Epidermal melanocyte (primary cell): Measurements from ENCODE around the gene TENT4B.

ENCODE experiments used
- DNase-seq: peaks from one replicate; pipeline ENCODE4 v3.0.0; 2011; ENCODE audit warnings: low spot score; ENCODE audit not compliant: insufficient read length

Gene TENT4B

GRCh38 chr16:50195276-50195675, 42.2 kb downstream of the TENT4B start:
- no peak for DNase-seq

DNA sequence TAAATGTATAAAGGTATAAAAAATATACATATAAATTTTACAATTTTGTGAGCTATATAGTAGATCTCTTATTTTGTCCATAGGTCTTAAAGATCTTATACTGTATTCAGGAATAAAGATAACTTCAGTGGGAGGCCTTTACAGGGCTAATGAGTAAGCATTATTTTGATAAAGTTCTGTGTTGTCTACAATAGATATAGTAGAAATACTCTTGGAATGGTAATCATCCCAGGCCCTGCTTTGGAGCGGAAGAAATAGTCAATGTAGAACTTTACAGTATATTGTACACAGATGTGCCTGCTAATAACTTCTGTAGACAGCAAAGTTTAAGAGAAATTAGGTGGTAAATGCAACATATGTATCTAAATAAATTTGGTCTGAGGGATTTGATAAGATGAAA, 42.6 kb downstream of the TENT4B start:
- no peak for DNase-seq

- no peak for DNase-seq
Measured at GRCh38 chr16:50197582-50197981, 44.5 kb downstream of the TENT4B start.

DNA sequence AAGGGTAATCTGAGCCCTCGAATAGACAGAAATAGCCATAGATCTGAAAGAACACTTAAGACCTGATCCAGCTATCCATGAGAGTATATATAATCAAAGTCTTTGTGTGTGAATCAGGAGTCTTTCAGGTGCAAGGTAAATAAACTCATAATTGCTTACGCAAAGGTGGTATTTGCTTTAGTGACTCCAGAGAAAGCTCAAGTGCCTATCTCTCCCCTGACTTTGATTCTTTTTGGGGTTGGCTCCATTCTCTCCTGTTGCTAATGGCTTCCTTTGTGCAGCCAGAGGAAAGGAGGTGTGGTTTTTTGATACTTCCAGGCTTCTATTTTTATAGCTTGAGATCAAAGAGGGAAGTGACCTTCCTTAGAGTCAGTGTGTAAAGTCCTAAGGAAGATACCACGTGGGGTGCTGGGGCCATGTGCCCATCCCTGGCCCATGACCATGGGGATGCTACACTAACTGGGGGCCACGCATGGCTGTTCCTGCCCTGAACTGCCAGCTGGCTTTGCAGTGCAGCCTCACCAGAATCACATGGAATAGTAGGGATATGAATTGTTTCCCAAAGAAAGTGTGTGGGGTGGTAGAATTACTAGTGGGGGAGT, 45.8 kb downstream of the TENT4B start:
- DNase-seq, result no peak

GRCh38 chr16:50201787-50202186, 48.7 kb downstream of the TENT4B start:
- no peak for DNase-seq

DNA sequence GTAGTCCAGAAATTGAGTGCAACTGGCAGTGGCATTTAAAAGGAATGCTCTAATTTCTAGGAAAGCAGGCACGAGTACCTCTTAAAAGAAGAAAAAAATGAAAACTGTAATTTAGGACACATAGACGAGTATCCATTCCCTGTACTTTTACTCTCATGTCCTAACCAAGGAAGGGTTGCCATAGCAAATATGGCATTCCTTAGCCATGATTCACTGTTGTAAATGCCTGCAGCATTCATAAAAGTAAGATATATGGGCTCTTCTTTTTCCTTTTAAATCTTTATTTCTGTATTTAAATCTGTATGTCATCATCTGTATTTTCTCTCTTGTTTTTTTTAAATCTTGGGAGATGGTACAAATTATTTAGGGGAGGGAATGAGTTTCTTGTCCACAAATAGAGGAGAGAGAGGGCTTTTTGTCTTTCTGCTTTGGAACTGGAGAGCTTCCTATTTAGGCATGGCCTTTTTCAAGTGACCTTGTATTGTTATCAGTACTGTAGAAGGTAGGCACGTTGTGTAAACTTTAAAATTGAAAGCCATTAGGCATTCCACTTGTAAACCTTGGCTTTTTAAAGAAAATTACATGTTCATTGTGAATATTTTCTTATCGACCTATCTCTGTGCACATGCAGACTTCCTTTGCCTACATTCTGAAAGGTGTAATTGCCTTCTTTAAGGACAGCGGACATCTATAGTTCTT, 50.0 kb downstream of the TENT4B start:
- peak; percentile 72 for DNase-seq

GRCh38 chr16:50203681-50204080, 50.6 kb downstream of the TENT4B start:
- DNase-seq, result no peak

DNA sequence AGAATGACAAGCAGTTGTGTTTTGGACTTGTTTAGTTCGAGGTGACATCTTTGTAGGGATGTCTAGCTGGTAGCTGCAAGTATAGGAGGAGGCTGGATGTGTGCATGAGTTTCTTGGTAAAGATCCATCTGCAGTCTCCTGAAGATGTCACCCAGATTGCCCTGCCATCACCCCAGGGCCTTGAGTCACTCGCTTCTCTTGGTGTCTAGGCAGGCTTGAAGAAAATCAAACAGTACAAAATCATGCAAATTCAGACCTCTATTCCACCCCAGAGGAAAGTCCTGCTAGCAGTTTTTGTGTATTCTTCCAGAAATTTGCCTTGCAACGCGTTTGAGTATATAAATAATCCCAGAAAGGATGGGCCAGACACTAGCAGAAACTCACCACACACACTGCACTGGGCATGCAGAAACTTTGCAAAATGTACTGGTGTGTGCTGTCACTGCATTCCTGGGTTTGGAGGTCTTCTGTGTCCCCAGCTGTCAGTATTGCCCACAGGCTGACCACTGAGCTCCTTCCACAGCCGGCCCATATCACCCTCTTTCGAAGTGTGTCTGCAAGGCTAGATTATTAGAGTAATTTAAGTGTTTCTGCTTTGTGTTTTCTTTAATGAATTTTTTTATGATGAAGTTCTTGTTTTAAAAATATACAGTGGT, 51.5 kb downstream of the TENT4B start:
- no peak for DNase-seq

- DNase-seq, result no peak
Measured at GRCh38 chr16:50207652-50208051, 54.5 kb downstream of the TENT4B start.

GRCh38 chr16:50208460-50208931, 55.4 kb downstream of the TENT4B start:
- DNase-seq, result no peak

GRCh38 chr16:50209546-50210265, 56.6 kb downstream of the TENT4B start:
- DNase-seq, result no peak

- DNase-seq, result peak; percentile 55
Measured at GRCh38 chr16:50210266-50211038, 57.3 kb downstream of the TENT4B start.

- no peak for DNase-seq
Measured at GRCh38 chr16:50213939-50214519, 60.9 kb downstream of the TENT4B start.

GRCh38 chr16:50215680-50216079, 62.6 kb downstream of the TENT4B start:
- no peak for DNase-seq

- no peak for DNase-seq
Measured at GRCh38 chr16:50216231-50216630, 63.1 kb downstream of the TENT4B start.

- no peak for DNase-seq
Measured at GRCh38 chr16:50219402-50219975, 66.4 kb downstream of the TENT4B start.

DNA sequence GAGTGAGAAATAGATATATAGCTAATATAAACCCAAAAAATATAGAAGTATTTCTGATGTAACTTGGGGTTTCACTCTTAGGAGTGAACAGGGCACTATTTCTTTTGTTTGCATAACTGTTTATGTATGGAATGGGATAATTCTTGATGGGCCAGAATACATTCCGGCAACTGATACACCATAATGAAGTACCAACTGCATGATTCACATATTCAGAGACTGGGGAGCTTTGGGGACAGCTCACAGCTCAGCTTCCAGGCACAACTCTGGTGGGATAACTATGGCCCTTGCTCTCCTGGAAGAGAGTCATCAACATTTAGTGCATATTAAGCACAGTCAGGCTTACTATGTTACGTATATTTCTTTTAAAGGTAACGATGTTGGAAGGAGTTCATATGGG, 71.2 kb downstream of the TENT4B start:
- DNase-seq, result no peak

DNA sequence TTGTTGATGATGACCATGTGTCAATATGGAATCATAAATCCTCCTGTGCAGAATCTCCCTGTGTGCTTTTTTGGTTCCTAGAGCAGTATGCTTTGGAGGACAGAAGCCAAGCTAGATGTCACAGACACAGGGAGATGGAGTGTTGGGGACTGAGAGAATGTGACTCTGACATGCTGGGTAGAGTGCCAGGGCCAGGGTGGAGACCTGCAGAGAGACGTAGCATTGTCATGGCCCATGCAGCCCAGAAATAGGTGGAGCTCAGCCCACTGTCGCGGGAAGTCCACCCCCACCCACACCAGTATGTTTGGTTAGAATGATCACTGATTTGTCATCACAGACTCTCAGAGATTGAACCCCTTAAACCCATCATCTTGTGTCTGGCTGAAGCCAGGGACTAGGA, 74.0 kb downstream of the TENT4B start:
- no peak for DNase-seq

GRCh38 chr16:50227665-50228064, 74.6 kb downstream of the TENT4B start:
- no peak for DNase-seq

DNA sequence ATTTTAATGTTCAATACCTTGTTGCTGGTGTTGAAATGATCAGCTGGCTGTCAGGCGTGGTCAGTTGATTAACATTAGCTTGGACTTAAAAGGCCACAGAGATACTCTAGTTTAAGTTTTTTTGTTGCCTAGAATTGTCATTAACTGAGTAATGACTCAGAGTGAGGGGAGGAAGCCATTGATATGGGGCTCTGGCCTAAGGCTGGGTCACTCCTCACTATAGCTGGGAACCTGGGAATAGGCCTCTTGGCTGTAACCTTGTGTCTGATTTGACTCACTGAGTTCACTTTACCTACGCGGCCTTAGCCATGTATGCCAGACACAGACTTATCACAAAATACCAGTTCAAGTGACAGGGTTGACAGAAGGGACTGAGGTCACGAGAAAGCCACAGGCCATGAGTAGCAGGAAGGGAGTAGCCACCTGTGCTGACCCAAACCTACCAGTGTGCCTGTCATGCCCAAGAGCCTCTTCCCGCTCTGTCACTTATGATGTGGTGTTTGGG, 75.3 kb downstream of the TENT4B start:
- no peak for DNase-seq
